GM18505 (cell line): ENCODE measurements around the gene NT5C3B.

Experiments used
- ATAC-seq: cut with Tn5 transposase; IDR thresholded peaks from one replicate; pipeline ENCODE4 v1.9.1; 2021; ENCODE audit not compliant: unreplicated experiment
- POLR2A ChIP-seq: IDR thresholded peaks from 4 replicates; pipeline ENCODE4 v1.6.1; 2011; ENCODE audit warnings: borderline replicate concordance; ENCODE audit not compliant: insufficient read depth, insufficient read length; ENCODE audit errors: extremely low read depth

Gene NT5C3B

GRCh38 chr17:41775394-41776226 is 60.4 kb downstream of the NT5C3B start:
- ATAC-seq, result no peak
- TF ChIP-seq POLR2A, result no peak
